ENCODE measurements around the gene HOXA7.

Gene HOXA7

DNA sequence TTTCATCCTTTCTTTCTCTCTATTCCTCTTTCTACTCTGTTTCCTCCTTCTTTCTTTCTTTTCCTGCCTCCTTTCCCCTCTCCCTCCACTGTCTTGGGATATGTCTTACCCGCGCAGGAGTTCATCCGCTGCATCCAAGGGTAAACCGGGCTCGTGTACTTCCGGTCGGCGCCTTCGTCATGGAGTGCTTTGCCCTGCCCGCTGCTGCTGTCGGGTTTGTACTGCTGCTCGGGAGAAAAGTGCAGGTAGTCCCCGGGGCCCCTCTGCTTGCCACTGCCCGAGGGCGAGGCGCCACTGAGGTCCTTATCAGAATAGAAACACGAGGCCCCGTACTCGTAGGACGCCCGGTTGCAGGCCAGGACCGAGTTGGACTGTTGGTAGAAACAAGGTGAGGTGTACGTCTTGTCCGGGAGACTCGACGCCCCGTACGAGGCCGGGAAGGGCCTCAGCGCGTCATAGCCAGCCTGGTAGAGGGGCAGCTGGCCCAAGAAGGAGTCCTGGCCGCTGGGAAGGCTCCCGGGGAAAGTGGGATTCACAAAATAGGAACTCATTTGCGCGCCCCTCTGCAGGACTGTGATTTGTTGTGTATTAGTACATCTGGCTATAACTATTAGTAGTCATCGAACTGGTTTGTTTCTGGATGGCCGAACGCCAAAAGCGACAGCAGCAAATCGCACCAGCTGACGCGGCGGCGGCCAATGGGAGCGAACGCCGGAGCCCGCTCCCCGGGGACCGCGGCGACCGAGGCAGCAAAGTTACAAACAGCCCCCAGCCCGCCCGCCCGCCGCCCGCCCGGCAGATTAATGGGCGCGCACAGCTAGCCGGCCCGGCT lies 9.1 kb downstream of the HOXA7 start, which contains the start of gene HOXA6:
Gene HOXA6 (minus strand): TSS at position 576 of the 832 bp plus-strand sequence. CDS start 25 bp downstream, at position 551.
- DNase-seq (ENCODE audit: low spot score), result no peak

DNA sequence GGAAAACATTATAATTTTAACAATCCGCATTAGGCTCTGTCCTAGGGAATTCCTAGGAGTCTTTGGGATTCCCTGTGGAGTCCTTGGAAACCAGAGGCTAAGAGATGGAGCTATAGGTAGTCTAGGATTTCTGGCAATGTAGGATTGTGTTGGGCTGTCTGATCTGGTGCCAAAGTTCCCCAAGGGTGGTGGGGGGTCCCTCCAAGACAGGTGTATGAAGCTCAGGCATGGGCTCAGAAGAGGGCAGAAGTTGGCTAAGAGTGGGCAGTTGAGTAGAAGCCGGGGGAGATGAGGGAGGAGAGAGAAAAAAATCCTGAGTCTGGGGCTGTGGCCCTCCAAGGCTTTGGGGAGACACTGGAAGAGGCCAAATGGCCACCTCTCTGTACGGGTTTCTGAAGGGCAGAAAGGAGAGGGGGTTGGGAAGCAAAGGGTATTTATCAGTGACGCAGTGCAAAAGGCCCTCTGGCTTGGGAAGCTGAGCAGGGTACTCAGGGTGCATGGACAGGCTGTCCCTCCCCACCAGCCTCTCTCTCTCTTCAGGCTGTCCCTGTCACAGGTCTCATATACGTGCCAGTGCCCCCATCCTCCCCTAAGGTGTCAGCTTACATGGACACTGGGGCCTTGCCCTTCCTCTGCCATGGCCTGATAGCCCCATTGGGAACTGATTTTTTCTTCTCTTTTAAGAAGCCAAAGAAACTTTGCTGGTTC lies 9.8 kb downstream of the HOXA7 start:
- no peak for DNase-seq (ENCODE audit: low spot score)

DNA sequence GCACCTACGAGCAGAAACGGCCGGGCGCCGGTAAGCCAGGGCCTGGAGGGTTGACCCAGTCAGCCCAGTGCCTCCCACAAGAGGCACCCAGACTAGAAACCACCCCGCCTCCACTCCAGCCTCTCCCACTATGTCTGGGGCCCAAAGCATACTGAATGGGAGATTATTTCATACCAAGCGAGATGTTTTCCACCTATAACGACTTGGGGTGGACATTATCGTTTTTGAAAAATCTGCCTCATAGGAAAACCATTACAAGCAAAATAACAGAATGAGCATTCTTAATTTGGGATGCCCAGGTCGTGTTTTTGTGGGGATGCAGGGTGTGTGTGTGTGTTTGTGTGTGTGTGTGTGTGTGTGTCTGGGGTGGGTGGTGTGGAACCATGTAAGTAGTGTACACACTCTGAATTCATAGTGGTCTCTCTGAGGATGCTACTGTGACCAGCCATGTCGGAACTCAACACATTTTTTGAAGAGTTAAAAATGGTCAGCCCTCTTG lies 10.5 kb downstream of the HOXA7 start:
- DNase-seq (ENCODE audit: low spot score), result no peak

DNA sequence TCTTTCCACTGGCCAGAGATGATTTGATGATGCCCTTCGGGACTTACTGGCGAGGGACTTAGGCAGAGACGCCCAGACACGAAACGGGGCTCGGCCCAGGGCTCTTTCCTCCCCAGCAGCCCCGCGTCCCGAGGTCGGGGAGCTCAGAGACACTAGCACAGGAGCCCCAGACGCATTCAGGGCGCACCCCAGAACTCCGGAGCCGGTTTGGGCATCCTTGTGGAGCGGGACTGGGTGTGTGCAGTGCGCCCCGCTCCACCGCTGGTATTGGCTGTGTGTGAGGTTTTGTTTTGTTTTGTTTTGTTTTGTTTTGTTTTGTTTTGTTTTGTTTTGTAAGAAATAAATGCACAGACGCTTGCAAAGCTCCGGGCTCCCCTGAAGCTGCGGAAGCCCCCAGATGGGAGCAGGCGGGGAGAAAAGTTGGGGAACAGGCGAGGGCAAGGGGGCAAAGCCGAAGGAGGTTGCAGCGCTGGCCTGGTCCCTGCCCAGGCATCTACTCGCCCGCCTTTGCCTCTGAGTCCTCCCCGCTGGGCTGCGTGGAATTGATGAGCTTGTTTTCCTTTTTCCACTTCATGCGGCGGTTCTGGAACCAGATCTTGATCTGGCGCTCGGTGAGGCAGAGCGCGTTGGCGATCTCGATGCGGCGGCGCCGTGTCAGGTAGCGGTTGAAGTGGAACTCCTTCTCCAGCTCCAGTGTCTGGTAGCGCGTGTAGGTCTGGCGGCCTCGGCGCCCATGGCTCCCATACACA lies 11.1 kb downstream of the HOXA7 start:
- no peak for DNase-seq (ENCODE audit: low spot score)

DNA sequence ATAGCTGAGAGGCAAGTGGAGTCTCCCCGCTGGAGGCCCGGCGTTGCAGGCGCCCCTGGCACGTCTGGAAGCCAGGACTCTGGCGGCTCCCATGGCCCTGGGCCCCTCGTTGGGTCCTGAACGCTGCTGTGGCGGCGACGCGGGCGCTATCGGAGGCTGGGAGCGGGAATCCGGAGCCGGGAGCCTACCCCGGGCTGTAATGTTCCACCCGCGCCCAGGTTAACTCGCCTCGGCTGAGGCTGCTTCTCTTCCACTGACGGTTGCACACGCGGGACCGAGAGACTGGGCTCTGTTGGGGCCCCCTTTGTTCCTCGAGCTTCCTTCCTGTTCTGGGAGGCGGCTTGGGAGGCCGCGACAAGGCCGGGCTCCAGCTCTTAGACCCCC lies 11.7 kb downstream of the HOXA7 start:
- DNase-seq (ENCODE audit: low spot score), result no peak

DNA sequence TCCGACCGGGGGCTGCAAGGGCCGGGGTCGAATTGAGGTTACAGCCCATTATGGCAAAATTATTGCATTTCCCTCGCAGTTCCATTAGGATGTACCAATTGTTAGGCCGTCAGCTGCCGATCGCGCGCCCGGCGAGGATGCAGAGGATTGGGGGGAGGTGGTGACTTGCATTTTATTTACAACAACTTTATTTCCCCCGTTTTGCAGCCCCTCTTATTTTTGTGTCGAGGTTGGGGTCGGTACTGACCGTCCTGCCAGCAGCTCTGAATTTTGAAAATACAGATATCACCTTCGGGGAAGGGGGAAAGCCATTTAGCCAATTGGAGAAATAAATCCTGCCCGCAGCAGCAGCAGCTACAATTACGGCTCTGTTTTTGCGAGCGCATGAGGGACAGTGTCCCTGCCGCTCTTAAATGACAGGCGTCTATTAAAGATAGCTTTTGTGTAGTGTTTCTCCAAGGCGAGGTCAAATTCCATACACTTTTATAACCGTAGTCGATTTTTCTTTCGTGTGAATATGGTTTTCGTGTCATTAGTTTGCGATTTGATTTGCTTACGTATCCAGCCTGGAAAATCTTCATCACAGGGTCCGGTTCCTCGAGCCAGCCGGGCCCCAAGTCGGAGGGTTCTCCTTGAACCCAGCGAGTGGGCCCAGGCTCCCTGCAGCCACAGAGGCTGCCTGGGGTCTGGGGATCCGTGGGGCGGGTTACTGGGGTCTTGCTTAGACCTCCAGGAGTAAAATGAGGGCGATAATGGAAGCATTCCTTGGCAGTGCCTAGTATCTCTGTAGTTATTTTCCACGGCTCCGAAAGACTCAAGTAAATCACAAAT lies 12.3 kb downstream of the HOXA7 start:
- DNase-seq (ENCODE audit: low spot score), result no peak

DNA sequence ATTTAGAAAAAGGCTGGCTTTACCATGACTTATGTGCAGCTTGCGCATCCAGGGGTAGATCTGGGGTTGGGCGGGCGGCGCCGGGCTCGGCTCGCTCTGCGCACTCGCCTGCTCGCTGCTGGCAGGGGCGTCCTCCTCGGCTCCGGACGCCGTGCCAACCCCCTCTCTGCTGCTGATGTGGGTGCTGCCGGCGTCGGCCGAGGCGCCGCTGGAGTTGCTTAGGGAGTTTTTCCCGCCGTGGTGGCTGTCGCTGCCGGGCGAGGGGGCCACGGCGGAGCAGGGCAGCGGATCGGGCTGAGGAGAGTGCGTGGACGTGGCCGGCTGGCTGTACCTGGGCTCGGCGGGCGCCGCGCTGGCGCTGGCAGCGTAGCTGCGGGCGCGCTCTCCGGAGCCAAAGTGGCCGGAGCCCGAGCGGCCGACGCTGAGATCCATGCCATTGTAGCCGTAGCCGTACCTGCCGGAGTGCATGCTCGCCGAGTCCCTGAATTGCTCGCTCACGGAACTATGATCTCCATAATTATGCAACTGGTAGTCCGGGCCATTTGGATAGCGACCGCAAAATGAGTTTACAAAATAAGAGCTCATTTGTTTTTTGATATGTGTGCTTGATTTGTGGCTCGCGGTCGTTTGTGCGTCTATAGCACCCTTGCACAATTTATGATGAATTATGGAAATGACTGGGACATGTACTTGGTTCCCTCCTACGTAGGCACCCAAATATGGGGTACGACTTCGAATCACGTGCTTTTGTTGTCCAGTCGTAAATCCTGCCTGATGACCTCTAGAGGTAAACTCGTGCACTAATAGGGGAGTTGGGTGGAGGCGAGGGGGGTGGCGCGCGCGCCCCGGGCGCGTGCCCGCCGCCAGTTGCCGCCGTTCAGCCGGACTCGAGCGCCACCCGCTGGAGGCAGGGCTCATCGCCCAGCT lies 13.2 kb downstream of the HOXA7 start, which contains the start of gene HOXA5:
Gene HOXA5 (minus strand): TSS at position 659 of the 927 bp plus-strand sequence. CDS start 74 bp downstream, at position 585.
- no peak for DNase-seq (ENCODE audit: low spot score)

DNA sequence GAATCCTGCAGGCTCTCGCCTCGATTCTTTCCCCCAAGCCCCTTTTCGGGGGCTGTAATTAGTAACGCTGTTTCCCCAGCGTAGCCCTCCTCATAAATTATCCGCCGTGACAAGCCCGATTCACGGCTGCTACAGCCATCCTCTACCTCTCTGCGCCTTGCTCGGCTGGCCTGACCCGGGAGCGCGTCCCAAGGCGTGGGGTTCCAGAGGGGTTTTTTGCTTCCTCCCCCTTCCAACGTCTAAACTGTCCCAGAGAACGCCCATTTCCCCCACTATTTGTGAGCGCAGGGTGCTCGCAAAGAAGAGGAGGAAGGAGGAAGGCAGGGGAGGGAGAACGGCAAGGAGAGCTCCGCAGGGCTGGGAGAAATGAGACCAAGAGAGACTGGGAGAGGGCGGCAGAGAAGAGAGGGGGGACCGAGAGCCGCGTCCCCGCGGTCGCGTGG lies 13.9 kb downstream of the HOXA7 start:
- DNase-seq (ENCODE audit: low spot score), result no peak

DNA sequence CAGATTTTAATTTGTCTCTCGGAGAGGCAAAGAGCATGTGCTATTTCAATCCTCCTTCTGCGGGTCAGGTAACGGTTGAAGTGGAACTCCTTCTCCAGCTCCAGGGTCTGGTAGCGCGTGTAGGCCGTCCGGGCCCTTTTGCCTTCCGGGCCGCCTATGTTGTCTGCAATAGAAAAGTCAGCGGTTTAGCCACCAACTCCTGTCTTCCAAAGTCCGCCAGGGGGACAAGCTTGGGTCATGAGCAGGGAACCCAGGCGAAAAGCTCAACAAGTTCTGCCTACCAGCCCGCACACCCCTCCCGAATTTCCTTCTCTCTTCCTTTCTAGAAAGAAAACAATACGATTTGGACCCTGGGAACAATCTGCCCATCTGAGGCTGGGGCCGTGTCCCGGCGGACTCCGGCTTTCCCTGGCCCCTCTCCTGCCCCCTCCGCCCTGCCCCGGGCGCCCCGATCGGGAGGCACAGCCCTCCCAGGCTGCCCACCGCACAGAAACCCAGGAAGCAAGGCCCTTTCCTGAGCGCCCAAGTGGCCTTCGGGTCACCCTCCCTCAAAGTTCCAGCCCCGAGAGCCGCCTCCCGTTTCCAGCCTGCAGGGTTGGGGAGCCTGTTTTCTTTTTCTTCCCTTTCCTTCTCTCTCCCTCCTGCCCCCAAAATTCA lies 14.4 kb downstream of the HOXA7 start:
- no peak for DNase-seq (ENCODE audit: low spot score)

DNA sequence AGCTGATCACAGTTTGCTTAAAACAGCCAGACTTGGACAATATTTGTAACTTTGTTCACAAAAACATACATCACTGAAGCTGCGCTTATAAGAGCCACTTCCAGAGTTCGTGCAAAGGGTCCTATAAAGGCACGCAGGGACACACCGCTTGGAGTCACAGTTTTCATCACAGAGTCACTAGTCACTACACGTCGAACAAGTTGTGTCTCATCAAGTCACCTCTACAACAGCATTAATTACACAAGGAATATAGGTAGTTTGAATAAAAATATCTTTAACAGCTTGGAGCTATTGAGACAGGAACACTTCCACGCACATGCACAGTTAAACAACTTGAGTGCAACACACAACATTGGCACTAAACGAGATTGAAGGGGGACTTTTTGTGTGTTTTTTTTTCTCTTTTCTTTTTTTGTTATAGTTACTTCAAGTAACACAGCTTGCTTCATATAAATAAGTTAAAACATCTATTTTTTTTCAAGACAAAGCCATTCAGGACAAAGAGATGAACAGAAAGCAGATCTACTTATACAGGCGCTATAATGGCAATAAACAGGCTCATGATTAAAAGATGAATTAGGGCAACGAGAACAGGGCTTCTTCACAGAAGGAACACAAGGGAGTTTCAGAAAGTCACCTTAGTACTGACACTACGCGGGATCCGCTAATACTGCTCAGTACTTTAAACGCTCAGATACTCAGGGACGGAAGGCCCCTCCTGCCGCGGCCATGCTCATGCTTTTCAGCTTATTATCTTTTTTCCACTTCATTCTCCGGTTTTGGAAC lies 15.1 kb downstream of the HOXA7 start:
- no peak for DNase-seq (ENCODE audit: low spot score)

DNA sequence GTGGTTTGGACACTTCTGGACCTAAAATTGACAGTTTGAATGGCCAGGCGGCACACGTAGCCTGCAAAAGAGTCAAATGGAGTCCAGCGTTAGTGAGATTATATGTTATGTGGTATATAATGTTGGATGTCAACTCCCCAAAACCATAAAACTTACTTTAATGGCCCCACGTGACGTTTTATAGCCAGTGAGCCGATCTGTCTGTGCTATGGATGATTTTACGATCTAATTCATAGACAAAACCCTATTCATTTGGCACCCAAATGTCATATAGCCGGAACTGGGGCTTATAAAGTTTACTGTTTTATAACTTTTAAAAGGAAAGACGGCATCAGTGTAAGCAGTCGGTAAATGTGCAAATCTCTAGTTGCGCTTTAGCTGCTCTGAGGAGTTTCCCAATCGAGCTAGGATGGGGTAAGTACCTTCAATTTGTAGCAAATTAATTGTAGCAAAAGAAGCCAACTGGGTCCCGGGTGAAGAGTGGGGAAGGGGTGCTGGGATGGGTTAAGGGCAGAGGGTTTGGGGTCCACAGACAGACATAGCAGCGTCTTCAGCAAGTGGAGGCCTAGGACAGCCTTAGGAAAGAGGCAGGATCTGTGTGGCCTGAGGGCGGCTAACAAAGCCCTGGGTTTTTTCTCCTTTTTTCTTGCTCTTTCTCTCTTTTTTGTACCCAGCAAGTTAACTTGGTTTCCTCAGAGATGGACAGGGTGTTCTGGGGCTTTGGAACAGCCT lies 16.2 kb downstream of the HOXA7 start:
- no peak for DNase-seq (ENCODE audit: low spot score)

DNA sequence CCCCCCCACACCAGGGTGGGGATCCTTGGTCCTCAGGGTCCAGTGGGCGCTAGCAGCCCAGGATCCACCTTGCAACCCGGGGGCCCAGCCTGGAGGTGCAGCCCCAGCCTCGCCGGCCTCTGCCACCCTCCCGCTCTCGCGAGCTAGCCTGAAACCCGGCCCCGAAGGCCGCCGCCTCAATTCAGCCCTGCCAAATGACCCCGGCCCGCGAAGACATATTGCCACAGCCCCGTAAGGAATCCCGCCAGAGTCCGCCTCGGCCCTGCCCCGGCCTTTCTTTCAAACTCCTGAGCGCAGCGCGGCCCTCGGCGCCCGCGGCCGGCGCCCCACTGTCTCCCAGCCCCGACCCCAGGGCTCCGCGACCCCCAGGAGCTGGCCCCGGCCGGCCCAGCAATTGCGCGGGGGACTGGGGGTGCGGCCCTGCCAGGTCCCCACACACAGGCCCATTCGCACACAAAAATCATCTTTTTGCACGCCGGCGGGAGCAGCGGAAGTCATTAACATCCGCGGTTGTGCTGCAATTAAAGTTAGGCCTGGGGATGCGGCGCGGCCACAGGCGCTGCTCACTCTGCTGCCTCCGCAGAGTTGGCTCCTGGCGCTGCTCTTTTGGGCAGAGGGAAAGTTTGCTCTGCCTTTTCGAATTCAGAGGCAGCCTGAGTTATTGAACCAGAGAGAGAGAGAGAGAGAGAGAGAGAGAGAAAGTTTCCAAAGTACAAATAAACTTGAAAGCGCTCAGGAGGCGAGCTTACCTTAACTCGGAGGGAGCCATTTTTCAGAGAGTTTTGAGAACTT lies 16.9 kb downstream of the HOXA7 start:
- DNase-seq (ENCODE audit: low spot score), result no peak

DNA sequence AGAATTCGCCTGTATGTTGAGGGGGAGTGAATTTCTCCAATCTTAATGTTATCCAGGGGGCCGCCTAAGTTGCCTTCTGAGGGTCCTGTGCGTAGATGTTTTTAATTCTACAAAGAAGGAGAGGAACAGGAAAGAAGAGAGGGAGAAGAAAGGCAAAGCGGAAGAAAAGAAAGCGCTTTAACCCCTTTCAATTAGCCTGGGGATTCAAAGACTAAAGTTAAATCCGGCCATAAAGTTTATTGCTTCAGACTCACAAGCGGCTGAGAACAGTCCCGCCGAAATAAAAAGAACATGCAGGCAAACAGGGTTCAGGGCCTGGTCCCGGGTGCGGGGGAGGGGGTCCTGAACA lies 17.5 kb downstream of the HOXA7 start:
- no peak for DNase-seq (ENCODE audit: low spot score)

DNA sequence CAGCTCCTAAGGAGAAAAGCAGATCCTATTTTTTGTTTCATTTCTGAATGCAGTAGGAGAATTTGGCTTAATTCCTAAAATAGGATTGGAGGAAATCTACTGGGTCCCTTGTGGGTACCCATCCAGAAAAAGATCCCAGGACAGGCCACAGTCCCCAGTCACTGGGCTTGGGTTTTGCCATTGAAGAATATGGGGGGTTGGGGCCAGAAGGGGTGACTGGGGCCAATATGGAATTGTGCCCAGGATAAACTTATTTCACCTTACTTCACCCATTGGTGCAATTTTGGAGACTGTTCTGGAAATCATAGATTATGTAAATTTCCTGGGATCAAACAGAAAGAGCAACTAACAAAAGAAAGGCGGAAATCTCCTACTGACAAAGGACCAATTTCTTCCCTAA lies 18.0 kb downstream of the HOXA7 start:
- no peak for DNase-seq (ENCODE audit: low spot score)

DNA sequence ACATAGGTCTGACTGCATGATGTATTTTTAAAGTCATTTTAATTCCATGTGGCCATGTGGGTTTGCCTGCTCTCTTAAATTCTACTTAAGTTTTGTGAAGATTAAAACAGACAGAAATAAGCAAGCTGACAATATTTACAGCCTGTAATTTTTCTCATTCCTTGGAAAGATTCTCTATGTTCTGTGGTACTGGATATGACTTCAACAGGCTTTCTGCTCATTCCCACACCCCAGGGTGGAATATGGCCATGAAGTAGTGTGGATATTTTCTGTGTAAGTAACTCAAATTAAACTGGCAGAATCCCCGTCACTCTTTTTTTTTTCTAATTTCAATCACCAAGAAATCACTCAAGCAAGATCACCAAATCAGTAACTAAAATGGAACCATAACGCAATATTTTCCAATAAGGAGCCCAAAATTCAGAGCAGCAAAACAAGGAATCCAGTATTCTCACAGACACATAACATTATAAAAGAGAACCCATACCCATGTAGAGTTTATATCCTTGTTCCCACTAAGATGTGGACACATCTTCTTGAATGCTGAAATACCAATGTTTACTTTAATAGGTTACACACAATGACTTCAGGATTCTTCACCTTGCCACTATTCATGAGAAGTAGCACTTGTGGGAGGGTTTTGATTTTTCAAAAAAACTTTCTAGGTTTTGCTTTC lies 18.7 kb downstream of the HOXA7 start:
- no peak for DNase-seq (ENCODE audit: low spot score)

DNA sequence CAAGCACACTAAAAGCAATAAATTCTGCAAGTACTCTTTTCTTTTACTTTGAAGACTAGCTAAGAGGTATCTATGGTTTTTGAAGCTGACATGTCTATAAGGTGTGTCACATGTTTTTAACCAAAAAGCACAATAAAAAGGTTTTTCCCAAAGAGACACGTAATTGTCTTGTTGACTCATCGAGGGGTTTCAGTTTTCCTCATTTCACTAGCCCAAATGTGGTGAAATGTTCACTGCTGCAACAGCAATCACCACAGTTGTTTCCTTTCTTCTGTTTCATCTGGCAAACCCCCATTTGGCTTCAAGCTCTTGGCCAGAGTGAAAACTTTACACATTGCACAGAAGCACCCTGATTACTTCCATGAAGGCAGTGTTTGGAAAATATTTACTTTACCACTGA lies 22.1 kb downstream of the HOXA7 start:
- DNase-seq (ENCODE audit: low spot score), result no peak
